Sigmoid colon (tissue), 4 donors: ENCODE data around the gene XYLB.

Experiments
- POLR2A ChIP-seq, 2 donors: fragments of 450-650 bp; IDR thresholded peaks; one replicate each; pipeline ENCODE4 v1.6.1; 2016; ENCODE audit warnings: antibody characterized with exemption in 2 of 2, mild to moderate bottlenecking in 2 of 2, moderate library complexity in 2 of 2
- POLR2AphosphoS5 ChIP-seq, 4 donors: sonication (generic); formaldehyde crosslinking; IDR thresholded peaks; one replicate each; pipeline ENCODE4 v1.6.1; 2017; ENCODE audit warnings: antibody characterized with exemption in 4 of 4
- TF ChIP-seq, protein P1 (sequence below), 4 experiments: fragments of 450-650 bp in 3 of 4; fragments of 200-600 bp in 1 of 4; IDR thresholded peaks; one replicate each; pipeline ENCODE4 v1.5.1; 2016 to 2019; ENCODE audit warnings: antibody characterized with exemption in 4 of 4, mild to moderate bottlenecking in 3 of 4, moderate library complexity in 2 of 4

DNA sequence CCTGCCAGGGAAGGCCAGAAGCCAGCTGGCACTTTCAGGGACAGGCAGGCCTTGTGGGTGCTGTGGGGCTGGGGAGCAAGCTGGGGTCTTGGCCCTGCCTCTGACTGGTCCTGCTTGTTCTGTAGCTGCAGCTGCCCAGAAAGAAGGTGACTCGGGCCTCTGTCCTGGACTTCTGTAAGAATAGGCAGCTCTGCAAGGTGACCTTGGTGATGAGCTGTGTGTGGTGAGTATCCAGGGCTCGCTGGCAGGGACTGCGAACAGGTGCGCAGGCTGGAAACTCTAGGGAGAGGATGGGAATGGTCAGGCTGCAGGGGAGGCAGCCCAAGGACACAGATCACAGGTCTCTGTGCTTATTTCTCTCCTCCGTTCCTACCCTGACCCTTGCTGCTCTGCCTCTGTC, 33.3 kb upstream of the XYLB start:
- TF ChIP-seq POLR2A (IDR thresholded peaks at IDR 0.05): no peak
- TF ChIP-seq, protein P1, sequence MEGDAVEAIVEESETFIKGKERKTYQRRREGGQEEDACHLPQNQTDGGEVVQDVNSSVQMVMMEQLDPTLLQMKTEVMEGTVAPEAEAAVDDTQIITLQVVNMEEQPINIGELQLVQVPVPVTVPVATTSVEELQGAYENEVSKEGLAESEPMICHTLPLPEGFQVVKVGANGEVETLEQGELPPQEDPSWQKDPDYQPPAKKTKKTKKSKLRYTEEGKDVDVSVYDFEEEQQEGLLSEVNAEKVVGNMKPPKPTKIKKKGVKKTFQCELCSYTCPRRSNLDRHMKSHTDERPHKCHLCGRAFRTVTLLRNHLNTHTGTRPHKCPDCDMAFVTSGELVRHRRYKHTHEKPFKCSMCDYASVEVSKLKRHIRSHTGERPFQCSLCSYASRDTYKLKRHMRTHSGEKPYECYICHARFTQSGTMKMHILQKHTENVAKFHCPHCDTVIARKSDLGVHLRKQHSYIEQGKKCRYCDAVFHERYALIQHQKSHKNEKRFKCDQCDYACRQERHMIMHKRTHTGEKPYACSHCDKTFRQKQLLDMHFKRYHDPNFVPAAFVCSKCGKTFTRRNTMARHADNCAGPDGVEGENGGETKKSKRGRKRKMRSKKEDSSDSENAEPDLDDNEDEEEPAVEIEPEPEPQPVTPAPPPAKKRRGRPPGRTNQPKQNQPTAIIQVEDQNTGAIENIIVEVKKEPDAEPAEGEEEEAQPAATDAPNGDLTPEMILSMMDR (IDR thresholded peaks at IDR 0.05): no peak
- TF ChIP-seq POLR2AphosphoS5 (IDR thresholded peaks at IDR 0.05): no peak
